GM12878 (cell line): Measurements from ENCODE around the gene SOS1. TPM values are rescaled to one million over a fixed set of nuclear protein-coding genes. Genes with fewer than 3 reads are reported as not detected.

Source experiments
- ATAC-seq: fragments of 200-7000 bp; cut with Tn5 transposase; 3 replicates; pipeline ENCODE4 v1.9.1; 2020; ENCODE audit warnings: mild to moderate bottlenecking, moderate library complexity
- BruUV-seq: library from RNA; stranded (reverse); fragments of 400-500 nt; replicated peaks from 2 replicates; lab custom pipeline; 2021; lab: Mats Ljungman, UMichigan
- CTCF ChIA-PET: fragments of 300-600 bp; sonication (Branson Sonifier 250); formaldehyde crosslinking; extraction: SDS; loops from one replicate; lab custom pipeline; 2021; ENCODE audit warnings: inconsistent platforms; lab: Yijun Ruan, JAX
- POLR2A ChIA-PET: fragments of 350-600 bp; formaldehyde crosslinking; extraction: SDS; loops from one replicate; lab custom pipeline; 2021; ENCODE audit warnings: inconsistent platforms; lab: Charles Lee
- RAD21 ChIA-PET: fragments of 300-600 bp; sonication (Branson Sonifier 250); formaldehyde crosslinking; loops from one replicate; lab custom pipeline; 2023; ENCODE audit warnings: antibody characterized with exemption; ENCODE audit not compliant: unreplicated experiment; lab: Charles Lee
- SMC1A ChIA-PET: fragments of 300-600 bp; sonication (Branson Sonifier 250); formaldehyde crosslinking; loops from one replicate; lab custom pipeline; 2023; ENCODE audit not compliant: unreplicated experiment, uncharacterized antibody; lab: Charles Lee
- DNase-seq: peaks from one replicate; pipeline ENCODE4 v3.0.0-alpha.2; 2011; ENCODE audit warnings: low read depth, low spot score
- FAIRE-seq: peaks from 3 replicates; lab custom pipeline; 2011; peaks lifted over from hg19 to GRCh38; lab: Jason Lieb, UNC
- H2AFZ ChIP-seq: 2 replicates; pipeline ENCODE4 v1.6.0; 2011; ENCODE audit warnings: low read depth, low read length, control low read depth; ENCODE audit not compliant: control insufficient read depth
- H3K27ac ChIP-seq: 2 replicates; pipeline ENCODE4 v1.5.1; 2011; ENCODE audit warnings: control low read depth; ENCODE audit not compliant: control insufficient read depth, insufficient read depth
- H3K27me3 ChIP-seq, 2 experiments: replicated peaks in 1 of 2; 2 replicates each; pipeline versions ENCODE4 v1.6.0 to v1.6.1; 2011; ENCODE audit warnings: low read length in 1 of 2; ENCODE audit not compliant: control insufficient read depth in 2 of 2, insufficient read depth in 2 of 2
- H3K36me3 ChIP-seq, 2 experiments: 2 replicates each; pipeline ENCODE4 v1.5.1; 2011; ENCODE audit warnings: low read length in 1 of 2; ENCODE audit not compliant: control insufficient read depth in 2 of 2, insufficient read depth in 2 of 2
- H3K4me1 ChIP-seq: 2 replicates; pipeline ENCODE4 v1.6.1; 2011; ENCODE audit warnings: mild to moderate bottlenecking, low read length, moderate library complexity, mixed read lengths; ENCODE audit not compliant: control insufficient read depth, insufficient read depth
- H3K4me2 ChIP-seq: 2 replicates; pipeline ENCODE4 v1.6.0; 2011; ENCODE audit warnings: control low read depth; ENCODE audit not compliant: control insufficient read depth, insufficient read depth
- H3K4me3 ChIP-seq: fragments of 200-600 bp; sonication (generic); 2 replicates; pipeline ENCODE4 v1.5.1; 2016
- H3K79me2 ChIP-seq: 2 replicates; pipeline ENCODE4 v1.6.0; 2011; ENCODE audit warnings: low read length; ENCODE audit not compliant: control insufficient read depth, insufficient read depth
- H3K9ac ChIP-seq: 2 replicates; pipeline ENCODE4 v1.8.0; 2011; ENCODE audit warnings: low read length, control low read depth, mixed read lengths; ENCODE audit not compliant: control insufficient read depth, insufficient read depth
- H3K9me3 ChIP-seq: replicated peaks from 3 replicates; pipeline ENCODE4 v1.5.1; 2011; ENCODE audit warnings: mild to moderate bottlenecking, low read length; ENCODE audit not compliant: control insufficient read depth, insufficient read depth
- H4K20me1 ChIP-seq: 2 replicates; pipeline ENCODE4 v1.6.0; 2011; ENCODE audit not compliant: control insufficient read depth, insufficient read depth
- BCL3 ChIP-seq: IDR thresholded peaks from 2 replicates; pipeline ENCODE4 v1.6.1; 2011; ENCODE audit warnings: borderline replicate concordance, low read depth, mild to moderate bottlenecking, moderate library complexity, low read length; ENCODE audit not compliant: insufficient read depth, poor library complexity, severe bottlenecking
- CHD4 ChIP-seq: fragments of 200-600 bp; sonication (generic); IDR thresholded peaks from 2 replicates; pipeline ENCODE4 v1.6.1; 2016; ENCODE audit warnings: mild to moderate bottlenecking
- DPF2 ChIP-seq: fragments of 450-650 bp; IDR thresholded peaks from 2 replicates; pipeline ENCODE4 v1.6.1; 2017; ENCODE audit warnings: mild to moderate bottlenecking
- ESRRA ChIP-seq: IDR thresholded peaks from 2 replicates; pipeline ENCODE4 v1.6.1; 2012; ENCODE audit warnings: mild to moderate bottlenecking, low read length, improper control_type of control experiment
- NFYB ChIP-seq: IDR thresholded peaks from 2 replicates; pipeline ENCODE4 v1.6.1; 2011; ENCODE audit warnings: low read depth, mild to moderate bottlenecking, low read length, improper control_type of control experiment, moderate library complexity; ENCODE audit not compliant: insufficient read depth
- PAX8 ChIP-seq: fragments of 450-650 bp; IDR thresholded peaks from 2 replicates; pipeline ENCODE4 v1.6.1; 2017; ENCODE audit warnings: mild to moderate bottlenecking, moderate library complexity
- POU2F2 ChIP-seq: IDR thresholded peaks from 3 replicates; pipeline ENCODE4 v1.6.1; 2011; ENCODE audit warnings: low read depth, mild to moderate bottlenecking, low read length, borderline replicate concordance
- RFX5 ChIP-seq: IDR thresholded peaks from 2 replicates; pipeline ENCODE4 v1.6.1; 2011; ENCODE audit warnings: low read depth, low read length, improper control_type of control experiment
- SKIL ChIP-seq: fragments of 450-650 bp; IDR thresholded peaks from 2 replicates; pipeline ENCODE4 v1.6.1; 2017; ENCODE audit warnings: mild to moderate bottlenecking, low read depth, inconsistent platforms; ENCODE audit not compliant: poor library complexity, severe bottlenecking
- ZBTB4 ChIP-seq: fragments of 450-650 bp; formaldehyde crosslinking; IDR thresholded peaks from 2 replicates; pipeline ENCODE4 v1.4.0; 2022; ENCODE audit warnings: mild to moderate bottlenecking, moderate library complexity
- ZBTB40 ChIP-seq: fragments of 450-650 bp; IDR thresholded peaks from 2 replicates; pipeline ENCODE4 v1.6.1; 2016; ENCODE audit warnings: mild to moderate bottlenecking, moderate library complexity, borderline replicate concordance
- ZNF217 ChIP-seq: fragments of 450-650 bp; IDR thresholded peaks from 2 replicates; pipeline ENCODE4 v1.6.1; 2017; ENCODE audit warnings: antibody characterized with exemption, mild to moderate bottlenecking
- WGBS: methylation state at CpG from one replicate; pipeline ENCODE4 v1.1.6; 2016; ENCODE audit warnings: low lambda C conversion rate; ENCODE audit not compliant: insufficient replicate concordance, insufficient coverage; ENCODE audit errors: missing lambda C conversion rate; 5-methylcytosine and 5-hydroxymethylcytosine counted together
- in situ Hi-C: fragments of 300-500 bp; cut with MboI; formaldehyde crosslinking; loops from 9 replicates; pipeline ENCODE4 v1.14.3; 2018; ENCODE audit warnings: mixed read lengths
- intact Hi-C: fragments of 100-400 bp; cut with micrococcal nuclease; formaldehyde crosslinking; loops from one replicate; pipeline ENCODE4 v1.14.2; 2022; ENCODE audit not compliant: unreplicated experiment
- polyA plus RNA-seq, 11 experiments: library from polyadenylated mRNA; depleted of rRNA in 4 of 11; unstranded in 6 of 11; stranded (reverse) in 5 of 11; fragments of >200 nt; fragmentation: Nextera tagmentation in 4 of 11; fragmentation: Illumina TruSeq in 1 of 11; extraction: Ambion mirVana in 4 of 11; extraction: Trizol in 1 of 11; gene quantifications; 1 replicate in 1 of 11; 2 replicates in 10 of 11; pipeline versions ENCODE4 v1.2.1 to v1.2.3, GENCODE V29; 2011 to 2016; ENCODE audit warnings: inconsistent platforms in 2 of 11, missing spikeins in 2 of 11, low read depth in 1 of 11
- total RNA-seq, 4 experiments: library from RNA; depleted of rRNA in 3 of 4; stranded (reverse); fragments of >200 nt in 3 of 4; fragmentation: Illumina TruSeq in 1 of 4; extraction: Trizol in 1 of 4; gene quantifications; 2 replicates each; pipeline versions ENCODE4 v1.2.1 to v1.2.3, GENCODE V29; 2013 to 2021

The SOS1 gene
- total and polyA plus RNA-seq, 10 of the 15 experiments (the other 5 are each of a cell fraction or from before 2014, with no cell fraction given) = 2.1 to 24.1 (median 8.5) TPM

- in situ Hi-C loops = no loop called here
- WGBS = 100% methylated on average over 1 of the region's 1 CpG
- BruUV-seq = no TSS peak
- ChIA-PET CTCF (no interaction called here), RAD21 (no interaction called here), POLR2A (no interaction called here), SMC1A (no interaction called here)
- H3K4me2 ChIP-seq = no peak overlapping the region
- no peak for ATAC-seq
- H3K4me3 ChIP-seq = no peak overlapping the region
- no peaks in the 10 kb centered on the region for H3K36me3 ChIP-seq
- no peak overlapping the region for H2AFZ ChIP-seq
- no peaks in the 10 kb centered on the region for H4K20me1 ChIP-seq
- H3K9ac ChIP-seq = no peak overlapping the region
- no peaks in the 10 kb centered on the region for H3K4me1 ChIP-seq
- H3K27ac ChIP-seq = no peak overlapping the region
- no peak for DNase-seq
- FAIRE-seq = no peak
- H3K9me3 ChIP-seq = no peaks in the 10 kb centered on the region
- H3K79me2 ChIP-seq = no peaks in the 10 kb centered on the region
- intact Hi-C loops = no loop called here
- no peaks in the 10 kb centered on the region for H3K27me3 ChIP-seq
- TF ChIP-seq SKIL (no peak), POU2F2 (no peak), NFYB (no peak), DPF2 (no peak), ZBTB4 (CRISPR knock-in tag) (no peak), RFX5 (no peak), PAX8 (no peak), ZBTB40 (no peak), ESRRA (no peak), CHD4 (no peak), ZNF217 (no peak), BCL3 (no peak)
These were observed 138.4 kb downstream of the SOS1 start for GRCh38 chr2:38982498-38982897.
